CD14-positive monocyte (primary cell): ENCODE data around the gene DBNDD2. TPM values are rescaled to one million over a fixed set of nuclear protein-coding genes. Genes with fewer than 3 reads are reported as not detected.

ENCODE experiments used
- DNase-seq, 3 donors: peaks; one replicate each; pipeline ENCODE4 v3.0.0-alpha.2; 2011 to 2022
- H2AFZ ChIP-seq: 2 replicates; pipeline ENCODE4 v1.6.0; 2012; ENCODE audit warnings: mild to moderate bottlenecking, low read depth, low read length, inconsistent platforms; ENCODE audit not compliant: insufficient read depth, poor library complexity, severe bottlenecking
- H3K27ac ChIP-seq, 2 donors: 1 replicate in 1 of 2; 2 replicates in 1 of 2; pipeline ENCODE4 v1.5.1; 2012 to 2013; ENCODE audit warnings: low read length in 2 of 2, control low read depth in 1 of 2, inconsistent platforms in 1 of 2, low read depth in 1 of 2, mild to moderate bottlenecking in 1 of 2
- H3K27me3 ChIP-seq, 2 donors: one replicate each; pipeline versions ENCODE4 v1.6.0 to v1.6.1; 2011 to 2013; ENCODE audit warnings: low read length in 2 of 2; ENCODE audit not compliant: control insufficient read depth in 2 of 2, insufficient read depth in 2 of 2
- H3K36me3 ChIP-seq, 2 donors: replicated peaks in 1 of 2; 1 replicate in 1 of 2; 2 replicates in 1 of 2; pipeline versions ENCODE4 v1.5.1 to v1.6.1; 2012 to 2013; ENCODE audit warnings: low read length in 2 of 2, control low read depth in 1 of 2, inconsistent platforms in 1 of 2, mild to moderate bottlenecking in 1 of 2; ENCODE audit not compliant: insufficient read depth in 2 of 2, control insufficient read depth in 1 of 2
- H3K4me1 ChIP-seq, 2 donors: 1 replicate in 1 of 2; 2 replicates in 1 of 2; pipeline versions ENCODE4 v1.5.1 to v1.6.1; 2012 to 2013; ENCODE audit warnings: low read length in 2 of 2, control low read depth in 1 of 2, inconsistent platforms in 1 of 2, mild to moderate bottlenecking in 1 of 2, moderate library complexity in 1 of 2; ENCODE audit not compliant: insufficient read depth in 2 of 2, control insufficient read depth in 1 of 2
- H3K4me2 ChIP-seq: replicated peaks from 2 replicates; pipeline ENCODE3; 2012; ENCODE audit warnings: low read length, moderate library complexity, mild to moderate bottlenecking; ENCODE audit not compliant: poor library complexity, severe bottlenecking; ENCODE audit errors: extremely low read depth
- H3K4me3 ChIP-seq, 3 experiments: fragments of 200-600 bp in 1 of 3; sonication (generic) in 1 of 3; replicated peaks in 1 of 3; 1 replicate in 2 of 3; 2 replicates in 1 of 3; pipeline ENCODE4 v1.5.1; 2011 to 2013; ENCODE audit warnings: low read length in 3 of 3, mild to moderate bottlenecking in 3 of 3, control low read depth in 2 of 3, low read depth in 2 of 3, inconsistent platforms in 1 of 3, moderate library complexity in 1 of 3
- H3K79me2 ChIP-seq: 2 replicates; pipeline ENCODE4 v1.6.0; 2012; ENCODE audit warnings: mild to moderate bottlenecking, control low read depth, inconsistent platforms, low read length, moderate library complexity; ENCODE audit not compliant: insufficient read depth
- H3K9ac ChIP-seq: 2 replicates; pipeline ENCODE4 v1.6.0; 2017; ENCODE audit warnings: low read length, mild to moderate bottlenecking; ENCODE audit not compliant: insufficient read depth, poor library complexity, severe bottlenecking
- H3K9me3 ChIP-seq, 2 donors: replicated peaks in 1 of 2; 1 replicate in 1 of 2; 2 replicates in 1 of 2; pipeline versions ENCODE4 v1.5.1 to v1.6.1; 2012 to 2013; ENCODE audit warnings: low read length in 2 of 2, control low read depth in 1 of 2; ENCODE audit not compliant: control insufficient read depth in 1 of 2, insufficient read depth in 1 of 2
- H4K20me1 ChIP-seq: 2 replicates; pipeline ENCODE4 v1.6.0; 2012; ENCODE audit warnings: mild to moderate bottlenecking, low read length, control low read depth, moderate library complexity; ENCODE audit not compliant: insufficient read depth
- H3K27ac Mint-ChIP-seq, 7 donors: one replicate each; pipeline ENCODE4 v1.8.0; 2020; ENCODE audit warnings: mild to moderate bottlenecking in 7 of 7, mixed read lengths in 7 of 7, moderate library complexity in 6 of 7, inconsistent platforms in 2 of 7
- H3K27me3 Mint-ChIP-seq, 3 donors: one replicate each; pipeline ENCODE4 v1.8.0; 2021 to 2022; ENCODE audit warnings: low read depth in 3 of 3, mild to moderate bottlenecking in 3 of 3, mixed read lengths in 3 of 3, moderate library complexity in 3 of 3, inconsistent platforms in 1 of 3
- H3K36me3 Mint-ChIP-seq, 2 donors: one replicate each; pipeline ENCODE4 v1.8.0; 2020; ENCODE audit warnings: mixed read lengths in 2 of 2, inconsistent platforms in 1 of 2, mild to moderate bottlenecking in 1 of 2
- H3K4me1 Mint-ChIP-seq: one replicate; pipeline ENCODE4 v1.8.0; 2020; ENCODE audit warnings: mild to moderate bottlenecking, mixed read lengths
- H3K4me3 Mint-ChIP-seq, 2 donors: one replicate each; pipeline ENCODE4 v1.8.0; 2020; ENCODE audit warnings: mild to moderate bottlenecking in 2 of 2, mixed read lengths in 2 of 2, moderate library complexity in 1 of 2
- H3K9me3 Mint-ChIP-seq, 7 donors: one replicate each; pipeline ENCODE4 v1.8.0; 2020 to 2022; ENCODE audit warnings: mixed read lengths in 7 of 7, mild to moderate bottlenecking in 6 of 7, moderate library complexity in 6 of 7, inconsistent platforms in 2 of 7
- WGBS: methylation state at CpG from one replicate; pipeline ENCODE4 v1.1.5; 2013; ENCODE audit warnings: missing lambda C conversion rate; ENCODE audit not compliant: insufficient coverage; 5-methylcytosine and 5-hydroxymethylcytosine counted together
- intact Hi-C, 2 donors: fragments of 100-400 bp; cut with micrococcal nuclease; formaldehyde crosslinking; loops; one replicate each; pipeline versions ENCODE4 v1.15.0 to v1.15.1; 2023
- polyA minus RNA-seq: library from RNA; depleted of rRNA, polyadenylated mRNA; stranded (reverse); fragments of >200 nt; gene quantifications from 2 replicates; pipeline ENCODE4 v1.2.3, GENCODE V29; 2012
- polyA plus RNA-seq, 3 donors: library from polyadenylated mRNA; depleted of rRNA in 1 of 3; unstranded in 2 of 3; stranded (reverse) in 1 of 3; fragments of 300-500 nt in 2 of 3; fragments of >200 nt in 1 of 3; fragmentation: Illumina TruSeq in 2 of 3; gene quantifications; 1 replicate in 2 of 3; 2 replicates in 1 of 3; pipeline ENCODE4 v1.2.3, GENCODE V29; 2012 to 2021
- total RNA-seq, 12 experiments: library from RNA in 1 of 12; stranded (reverse) in 1 of 12; fragments of 120-200 nt in 1 of 12; gene quantifications; one replicate each; pipeline ENCODE4 v1.2.4 and lab custom pipeline; 2013 to 2026; ENCODE audit warnings: mixed read lengths in 6 of 12, inconsistent platforms in 1 of 12
- TF ChIP-seq, protein P1 (sequence below): fragments of 200-600 bp; IDR thresholded peaks from one replicate; pipeline ENCODE4 v1.8.0; 2022; ENCODE audit warnings: antibody characterized with exemption, mild to moderate bottlenecking

DBNDD2 gene, protein sequence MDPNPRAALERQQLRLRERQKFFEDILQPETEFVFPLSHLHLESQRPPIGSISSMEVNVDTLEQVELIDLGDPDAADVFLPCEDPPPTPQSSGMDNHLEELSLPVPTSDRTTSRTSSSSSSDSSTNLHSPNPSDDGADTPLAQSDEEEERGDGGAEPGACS
- 6.4 TPM for total RNA-seq (2013)
- 10 to 100 TPM; 15.6 to 22.1 (median 21.9) TPM for polyA plus RNA-seq
- 3.5 and 6.9 TPM in 2 replicates for polyA minus RNA-seq
- total RNA-seq (lab: John Stamatoyannopoulos, UW), result 0 to 1.2 (median 0.31) reads per million in 11 experiments

DNA sequence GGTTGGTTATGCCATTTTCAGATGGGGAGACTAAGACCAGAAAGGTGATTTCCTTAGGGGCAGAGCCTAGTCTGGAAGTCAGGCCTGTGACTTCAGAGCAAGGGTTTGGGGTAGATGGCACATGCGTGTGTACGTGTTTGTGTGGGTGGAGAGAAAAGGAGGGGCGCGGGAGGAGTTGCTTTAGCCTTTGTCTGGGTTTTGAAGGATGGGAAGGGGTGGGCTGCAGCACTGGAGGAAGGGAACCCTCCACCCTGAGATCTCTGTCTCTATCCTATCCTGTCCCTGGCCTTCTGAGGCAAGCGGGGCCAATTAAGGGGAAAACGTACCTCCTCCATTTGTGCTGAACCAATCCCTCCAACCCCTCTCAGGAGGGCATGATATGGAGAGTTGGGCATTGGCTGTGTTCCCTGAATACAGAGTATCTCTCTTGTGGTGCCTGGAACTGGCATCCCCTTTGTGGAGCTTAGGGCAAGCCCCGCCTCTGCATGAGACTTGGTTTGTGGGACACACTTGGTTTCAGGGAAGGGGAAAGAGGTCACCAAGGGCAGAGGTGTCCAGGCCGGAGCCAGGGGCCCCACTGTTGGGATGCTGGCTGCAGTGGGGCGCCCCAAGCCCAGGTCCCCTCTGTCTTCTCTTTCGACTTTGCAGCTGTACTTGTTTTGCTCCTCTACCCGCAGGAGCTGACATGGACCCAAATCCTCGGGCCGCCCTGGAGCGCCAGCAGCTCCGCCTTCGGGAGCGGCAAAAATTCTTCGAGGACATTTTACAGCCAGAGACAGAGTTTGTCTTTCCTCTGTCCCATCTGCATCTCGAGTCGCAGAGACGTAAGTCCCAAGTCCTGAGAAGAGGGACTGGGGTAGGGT, at the start of gene DBNDD2:
TSS of gene DBNDD2 (plus strand) at position 507 of the 863 bp plus-strand sequence. CDS start at position 686, 179 bp downstream.
- Histone ChIP-seq H3K4me1 (peaks cover 28 to 38% of the 10 kb centered on the region in 2 donors), H3K9ac (peak within 1 kb of the TSS; percentile 63), H4K20me1 (peaks cover 5% of the 10 kb centered on the region), H3K4me2 (peak within 1 kb of the TSS; percentile 97), H3K79me2 (no peaks in the 10 kb centered on the region), H3K27ac (no peak within 1 kb of the TSS), H3K4me3 (peak within 1 kb of the TSS; percentile 65 to 85 (median 73)), H3K27me3 (peaks cover 23 to 37% of the 10 kb centered on the region in 2 donors), H3K9me3 (peaks cover 0 to 10% of the 10 kb centered on the region in 2 donors), H2AFZ (peak within 1 kb of the TSS; percentile 92), H3K36me3 (peaks cover 0 to 6% of the 10 kb centered on the region in 2 donors)
- H3K4me1 Mint-ChIP-seq, result peaks cover 30% of the 10 kb centered on the region
- TF ChIP-seq, protein P1, sequence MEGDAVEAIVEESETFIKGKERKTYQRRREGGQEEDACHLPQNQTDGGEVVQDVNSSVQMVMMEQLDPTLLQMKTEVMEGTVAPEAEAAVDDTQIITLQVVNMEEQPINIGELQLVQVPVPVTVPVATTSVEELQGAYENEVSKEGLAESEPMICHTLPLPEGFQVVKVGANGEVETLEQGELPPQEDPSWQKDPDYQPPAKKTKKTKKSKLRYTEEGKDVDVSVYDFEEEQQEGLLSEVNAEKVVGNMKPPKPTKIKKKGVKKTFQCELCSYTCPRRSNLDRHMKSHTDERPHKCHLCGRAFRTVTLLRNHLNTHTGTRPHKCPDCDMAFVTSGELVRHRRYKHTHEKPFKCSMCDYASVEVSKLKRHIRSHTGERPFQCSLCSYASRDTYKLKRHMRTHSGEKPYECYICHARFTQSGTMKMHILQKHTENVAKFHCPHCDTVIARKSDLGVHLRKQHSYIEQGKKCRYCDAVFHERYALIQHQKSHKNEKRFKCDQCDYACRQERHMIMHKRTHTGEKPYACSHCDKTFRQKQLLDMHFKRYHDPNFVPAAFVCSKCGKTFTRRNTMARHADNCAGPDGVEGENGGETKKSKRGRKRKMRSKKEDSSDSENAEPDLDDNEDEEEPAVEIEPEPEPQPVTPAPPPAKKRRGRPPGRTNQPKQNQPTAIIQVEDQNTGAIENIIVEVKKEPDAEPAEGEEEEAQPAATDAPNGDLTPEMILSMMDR, result no peak
- peaks cover 33 to 51% (median 38%) of the 10 kb centered on the region in 3 donors for H3K27me3 Mint-ChIP-seq
- H3K9me3 Mint-ChIP-seq, result peaks cover 0 to 12% (median 9%) of the 10 kb centered on the region in 7 donors
- 92% methylated on average over 17 of the region's 21 CpGs for WGBS
- DNase-seq, result no peak
- H3K27ac Mint-ChIP-seq, result peak within 1 kb of the TSS in 3 of 7 donors; percentile 36 to 83 (median 69)
- intact Hi-C loops, result loop anchor here in 1 of 2 donors (5.0 kb wide), 1 partner anchor 36 kb away; no protein-coding TSS in a partner anchor
- peak within 1 kb of the TSS; percentile 85 to 93 for H3K4me3 Mint-ChIP-seq
- peaks cover 6 to 23% of the 10 kb centered on the region in 2 donors for H3K36me3 Mint-ChIP-seq

DNA sequence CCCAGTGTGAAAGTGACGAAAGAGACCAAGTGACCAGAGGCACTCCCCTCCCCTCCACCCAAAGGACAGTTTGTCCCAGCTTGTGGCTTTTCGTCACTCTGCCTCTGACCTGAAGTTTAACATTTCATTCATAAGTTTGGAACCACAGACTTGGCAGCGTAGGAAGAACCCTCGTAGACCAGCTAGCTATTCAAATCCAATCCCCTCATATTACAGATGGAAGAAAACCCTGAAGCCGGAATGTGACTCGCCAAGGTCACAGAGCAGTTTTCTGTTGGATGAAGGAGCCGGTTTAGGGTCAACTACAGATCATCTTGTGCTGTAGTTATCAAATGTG, 49.1 kb upstream of the DBNDD2 start:
- peaks cover 44 to 57% of the 10 kb centered on the region in 2 donors for H3K4me1 ChIP-seq
- Mint-ChIP-seq H3K4me1 (peaks cover 52% of the 10 kb centered on the region), H3K27ac (peak overlapping the region in 1 of 7 donors; percentile 24), H3K36me3 (no peaks in the 10 kb centered on the region), H3K9me3 (peaks cover 0 to 3% (median 0%) of the 10 kb centered on the region in 7 donors), H3K27me3 (peaks cover 0 to 2% (median 0%) of the 10 kb centered on the region in 3 donors), H3K4me3 (no peak overlapping the region)
- TF ChIP-seq, protein P1, result no peak
- H3K4me2 ChIP-seq, result no peak overlapping the region
- no peaks in the 10 kb centered on the region for H3K36me3 ChIP-seq
- 75% methylated on average over 2 of the region's 7 CpGs for WGBS
- intact Hi-C loops, result no loop called here
- peaks cover 8% of the 10 kb centered on the region for H4K20me1 ChIP-seq
- no peak for DNase-seq
- no peaks in the 10 kb centered on the region for H3K27me3 ChIP-seq
- no peak overlapping the region for H2AFZ ChIP-seq
- no peaks in the 10 kb centered on the region for H3K9me3 ChIP-seq
- no peak overlapping the region for H3K9ac ChIP-seq
- no peak overlapping the region for H3K4me3 ChIP-seq
- peaks cover 8% of the 10 kb centered on the region for H3K79me2 ChIP-seq
- no peak overlapping the region for H3K27ac ChIP-seq
